Measurements from ENCODE around the gene FOXO6.

FOXO6 gene

GRCh38 chr1:41430582-41430981, 69.3 kb downstream of the FOXO6 start:
- DNase-seq (ENCODE audit: extremely low spot score) = no peak
- CTCF ChIA-PET = interaction anchor here (1.3 to 7.2 kb wide), 2 partner anchors 13 to 148 kb away, joined by 5 to 61 read pairs; no protein-coding TSS in a partner anchor
- TF ChIP-seq, protein P1, sequence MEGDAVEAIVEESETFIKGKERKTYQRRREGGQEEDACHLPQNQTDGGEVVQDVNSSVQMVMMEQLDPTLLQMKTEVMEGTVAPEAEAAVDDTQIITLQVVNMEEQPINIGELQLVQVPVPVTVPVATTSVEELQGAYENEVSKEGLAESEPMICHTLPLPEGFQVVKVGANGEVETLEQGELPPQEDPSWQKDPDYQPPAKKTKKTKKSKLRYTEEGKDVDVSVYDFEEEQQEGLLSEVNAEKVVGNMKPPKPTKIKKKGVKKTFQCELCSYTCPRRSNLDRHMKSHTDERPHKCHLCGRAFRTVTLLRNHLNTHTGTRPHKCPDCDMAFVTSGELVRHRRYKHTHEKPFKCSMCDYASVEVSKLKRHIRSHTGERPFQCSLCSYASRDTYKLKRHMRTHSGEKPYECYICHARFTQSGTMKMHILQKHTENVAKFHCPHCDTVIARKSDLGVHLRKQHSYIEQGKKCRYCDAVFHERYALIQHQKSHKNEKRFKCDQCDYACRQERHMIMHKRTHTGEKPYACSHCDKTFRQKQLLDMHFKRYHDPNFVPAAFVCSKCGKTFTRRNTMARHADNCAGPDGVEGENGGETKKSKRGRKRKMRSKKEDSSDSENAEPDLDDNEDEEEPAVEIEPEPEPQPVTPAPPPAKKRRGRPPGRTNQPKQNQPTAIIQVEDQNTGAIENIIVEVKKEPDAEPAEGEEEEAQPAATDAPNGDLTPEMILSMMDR (IDR thresholded peaks at IDR 0.05; ENCODE audit: control extremely low read depth, extremely low read depth, low read depth, missing control alignments) = no peak
- POLR2A ChIA-PET = no interaction called here

DNA sequence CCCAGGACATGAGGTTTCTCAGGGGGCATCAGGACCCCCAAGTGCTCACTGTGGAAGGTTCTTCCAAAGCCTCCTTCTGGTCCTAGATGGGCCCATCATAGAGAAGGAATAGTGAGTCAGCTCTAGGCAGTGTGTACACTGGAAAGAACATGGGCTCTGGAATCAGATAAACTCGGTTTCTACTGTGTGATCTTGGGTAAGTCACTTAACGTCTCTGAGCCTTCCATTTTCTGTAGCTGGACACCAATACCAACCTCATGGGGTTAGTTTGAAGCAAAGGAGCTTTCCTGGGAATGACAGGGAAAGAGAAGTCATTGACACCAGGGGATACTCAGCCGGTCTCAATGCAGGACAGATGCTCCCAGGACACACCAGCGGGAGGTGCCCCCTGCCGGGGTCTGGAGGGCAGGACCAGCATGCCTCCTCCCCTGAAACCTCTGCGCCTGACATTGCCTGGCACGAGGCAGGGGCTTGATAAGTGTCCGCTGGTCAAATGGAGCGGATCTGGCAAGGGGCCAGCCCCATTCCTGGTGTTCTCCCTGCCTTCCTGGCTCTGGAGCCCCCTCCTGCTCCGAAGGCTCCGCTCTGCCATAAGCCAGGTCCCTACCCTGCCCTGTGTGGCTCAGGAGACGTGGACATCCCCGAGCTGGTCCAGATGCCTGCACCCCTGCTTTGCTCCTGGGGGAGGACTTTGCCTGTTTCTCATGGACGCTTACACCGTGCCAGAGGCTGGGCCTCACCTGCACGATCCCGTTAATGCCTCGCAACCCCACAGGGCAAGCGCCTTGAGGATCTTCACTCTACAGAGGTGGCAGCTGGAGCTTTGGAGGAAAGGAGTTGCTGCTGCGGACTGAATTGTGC, 70.5 kb downstream of the FOXO6 start:
- DNase-seq (ENCODE audit: extremely low spot score) = no peak
- TF ChIP-seq, protein P1 (IDR thresholded peaks at IDR 0.05; ENCODE audit: control extremely low read depth, extremely low read depth, low read depth, missing control alignments) = no peak
- ChIA-PET POLR2A (no interaction called here), CTCF (interaction anchor here (0.6 to 7.2 kb wide), 21 partner anchors 12 to 282 kb away, joined by 3 to 72 read pairs (median 5); no protein-coding TSS in a partner anchor)
